Endothelial cell of hepatic sinusoid (primary cell): Measurements from ENCODE around the gene VMP1.

Experiments used
- in situ Hi-C: cut with HindIII; loops from 2 replicates; pipeline ENCODE4 v1.10.0; 2017; ENCODE audit warnings: low sequenced_read_pairs

Gene VMP1

DNA sequence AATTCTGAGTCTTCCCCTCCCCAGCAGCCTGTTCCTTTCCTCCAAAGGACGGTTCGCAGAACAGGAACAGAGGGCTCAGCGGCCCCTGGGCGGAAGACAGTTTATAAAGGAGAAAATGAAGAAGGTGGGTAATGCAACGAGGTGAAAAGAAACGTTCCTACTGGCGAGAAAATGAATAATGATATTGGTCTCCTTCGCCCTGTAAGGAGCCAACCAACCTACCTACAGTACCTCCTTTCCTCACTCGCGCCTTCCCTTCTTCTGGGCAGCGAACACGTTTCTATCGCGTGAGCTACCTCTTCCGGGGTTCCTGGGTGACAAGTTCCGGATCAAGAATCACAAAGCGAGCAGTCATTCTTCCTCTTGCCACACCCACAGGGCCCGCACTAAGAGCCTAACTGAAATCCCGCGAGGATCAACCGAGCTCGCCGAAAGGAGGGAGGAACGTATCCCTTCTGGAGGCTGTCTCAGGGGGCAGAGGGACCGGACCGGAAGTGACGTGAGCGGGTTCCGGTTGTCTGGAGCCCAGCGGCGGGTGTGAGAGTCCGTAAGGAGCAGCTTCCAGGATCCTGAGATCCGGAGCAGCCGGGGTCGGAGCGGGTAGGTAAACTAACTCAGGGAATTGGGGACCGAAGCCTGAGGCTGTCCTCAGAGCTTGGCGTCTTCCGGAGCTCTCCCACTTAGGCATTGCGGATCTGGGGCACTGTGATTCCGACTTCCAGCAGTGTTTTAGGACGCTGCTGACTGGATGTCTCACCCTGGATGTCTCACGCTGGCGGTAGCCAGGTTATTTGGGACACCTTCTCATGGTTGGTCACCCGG lies at the start of gene VMP1, which contains the start of gene PTRH2:
Gene VMP1, plus strand, starts transcription at position 506 of the 822 bp plus-strand sequence. CDS start 23,793 bp downstream, outside the sequence.
Gene PTRH2, minus strand, starts transcription at position 282 of the 822 bp plus-strand sequence. CDS start 9,452 bp downstream, outside the sequence.
- in situ Hi-C loops = no loop called here

DNA sequence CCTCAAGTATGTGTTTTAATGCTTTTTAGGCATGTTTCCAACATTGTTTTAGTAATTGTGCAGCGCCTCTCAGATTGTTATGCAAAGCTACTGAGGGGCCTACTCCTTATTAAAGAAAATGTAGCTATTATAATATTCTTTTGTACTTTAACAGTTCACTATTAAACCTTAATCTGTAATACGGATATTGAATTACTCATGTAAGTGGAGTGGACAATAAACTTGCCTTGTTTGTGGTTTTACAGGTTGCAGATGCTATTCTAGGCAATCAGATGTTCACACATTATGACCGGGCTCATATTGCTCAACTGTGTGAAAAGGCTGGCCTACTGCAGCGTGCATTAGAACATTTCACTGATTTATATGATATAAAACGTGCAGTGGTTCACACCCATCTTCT lies 41.2 kb upstream of the VMP1 start:
- in situ Hi-C loops = loop anchor here (5.0 kb wide), 1 partner anchor 44 kb away; no protein-coding TSS in a partner anchor

DNA sequence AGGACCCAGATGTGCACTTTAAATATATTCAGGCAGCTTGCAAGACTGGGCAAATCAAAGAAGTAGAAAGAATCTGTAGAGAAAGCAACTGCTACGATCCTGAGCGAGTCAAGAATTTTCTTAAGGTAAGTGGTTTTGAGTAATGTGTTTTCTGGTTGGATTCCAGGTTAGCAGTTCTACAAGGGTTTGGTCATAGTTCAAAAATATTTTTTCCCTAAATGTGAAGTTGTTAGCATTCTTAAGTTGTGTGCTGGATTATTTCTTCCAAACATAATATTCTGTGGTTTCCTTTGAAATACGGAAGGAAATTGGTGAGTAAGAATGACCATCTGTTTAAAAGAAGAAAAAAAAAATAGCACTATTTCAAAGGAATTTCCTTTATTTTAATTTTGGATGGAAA lies 38.6 kb upstream of the VMP1 start:
- in situ Hi-C loops = loop anchor here (5.0 kb wide), 1 partner anchor 47 kb away; no protein-coding TSS in a partner anchor

DNA sequence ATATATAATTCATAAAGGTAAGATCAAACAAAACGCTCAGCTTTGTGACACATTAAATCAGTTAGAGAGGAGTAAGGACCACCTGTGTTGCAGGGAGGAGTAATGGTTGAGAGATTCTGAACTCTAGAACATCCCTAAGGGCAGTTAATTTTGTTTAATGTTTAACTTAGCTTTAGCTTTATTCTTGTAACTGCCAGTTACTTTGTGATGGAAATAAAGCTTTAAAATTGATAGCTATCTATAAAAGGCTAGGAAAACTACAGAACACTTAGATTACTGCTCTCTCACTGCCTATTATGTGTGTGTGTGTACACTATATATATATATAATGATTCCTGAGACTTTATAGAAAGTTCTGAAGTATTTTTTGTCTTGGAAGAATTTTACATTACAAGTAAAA lies 38.0 kb upstream of the VMP1 start:
- in situ Hi-C loops = loop anchor here (5.0 kb wide), 1 partner anchor 47 kb away; no protein-coding TSS in a partner anchor

DNA sequence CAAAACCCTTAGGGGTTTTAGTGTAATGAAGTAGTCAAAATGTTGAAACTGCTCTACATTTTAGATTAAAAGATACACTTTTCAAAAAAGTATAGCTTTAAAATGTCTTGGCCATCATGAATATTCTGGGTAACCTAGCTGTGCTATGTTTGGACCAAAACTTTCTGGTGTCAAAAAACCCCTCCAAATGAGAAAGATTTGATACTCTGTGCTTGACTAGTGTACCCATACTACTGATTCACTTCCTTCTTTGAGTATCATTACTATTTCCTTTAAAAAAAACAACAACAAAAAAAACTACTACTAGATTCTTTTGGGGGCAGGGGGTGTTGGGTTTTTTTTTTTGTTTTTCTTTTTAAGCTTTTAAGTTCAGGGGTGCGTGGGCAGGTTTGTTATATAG lies 37.5 kb upstream of the VMP1 start:
- in situ Hi-C loops = loop anchor here (5.0 kb wide), 1 partner anchor 48 kb away; no protein-coding TSS in a partner anchor

DNA sequence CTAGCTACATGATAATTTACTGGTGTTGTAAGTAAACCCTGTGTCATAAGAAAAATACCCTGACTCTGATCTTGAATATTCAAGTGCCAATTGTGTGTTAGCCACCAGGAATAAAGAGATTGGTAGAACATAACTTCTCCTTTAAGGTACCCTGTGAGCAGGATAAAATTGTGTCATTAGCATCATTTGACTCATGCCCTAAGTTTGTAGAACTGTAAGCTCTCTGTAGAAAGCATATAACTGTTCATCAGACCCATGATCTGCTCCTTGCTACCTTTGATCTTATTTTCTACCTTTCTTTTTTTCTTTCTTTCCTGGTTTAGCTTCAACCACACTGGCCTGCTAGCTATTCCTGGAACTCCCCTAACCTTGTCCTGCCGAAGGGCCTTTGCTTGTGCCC lies 36.1 kb upstream of the VMP1 start:
- in situ Hi-C loops = no loop called here

DNA sequence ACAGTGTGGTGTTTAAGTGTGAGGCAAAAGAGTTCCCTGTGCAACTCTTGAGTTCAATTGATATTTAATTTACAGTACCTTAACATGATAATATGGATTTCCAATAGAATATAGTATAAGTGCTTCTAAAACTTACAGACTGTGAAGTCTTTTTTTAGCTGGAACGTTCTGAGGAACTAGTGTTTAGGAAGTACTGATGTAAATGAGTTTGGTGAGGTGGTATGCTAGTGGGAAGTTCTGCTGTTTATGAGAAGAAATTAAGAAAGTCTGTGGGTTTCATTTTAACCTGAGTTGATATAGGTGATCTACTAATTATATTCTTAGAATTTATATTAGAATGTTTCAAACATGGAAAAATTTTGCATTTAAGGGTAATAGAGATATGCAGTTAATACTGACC lies 32.2 kb upstream of the VMP1 start:
- in situ Hi-C loops = no loop called here

DNA sequence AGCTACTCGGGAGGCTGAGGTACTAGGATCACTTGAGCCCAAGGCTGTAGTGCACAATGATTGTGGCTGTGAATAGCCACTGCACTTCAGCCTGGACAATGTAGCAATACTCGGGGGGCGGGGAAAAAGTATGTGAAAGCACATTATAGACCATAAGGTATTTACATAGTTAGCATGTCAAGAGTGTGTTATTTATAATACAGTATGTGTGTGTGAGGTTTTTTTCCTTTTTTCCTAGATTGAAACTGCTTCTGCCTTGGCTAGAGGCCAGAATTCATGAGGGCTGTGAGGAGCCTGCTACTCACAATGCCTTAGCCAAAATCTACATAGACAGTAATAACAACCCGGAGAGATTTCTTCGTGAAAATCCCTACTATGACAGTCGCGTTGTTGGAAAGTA lies 30.7 kb upstream of the VMP1 start:
- in situ Hi-C loops = no loop called here

DNA sequence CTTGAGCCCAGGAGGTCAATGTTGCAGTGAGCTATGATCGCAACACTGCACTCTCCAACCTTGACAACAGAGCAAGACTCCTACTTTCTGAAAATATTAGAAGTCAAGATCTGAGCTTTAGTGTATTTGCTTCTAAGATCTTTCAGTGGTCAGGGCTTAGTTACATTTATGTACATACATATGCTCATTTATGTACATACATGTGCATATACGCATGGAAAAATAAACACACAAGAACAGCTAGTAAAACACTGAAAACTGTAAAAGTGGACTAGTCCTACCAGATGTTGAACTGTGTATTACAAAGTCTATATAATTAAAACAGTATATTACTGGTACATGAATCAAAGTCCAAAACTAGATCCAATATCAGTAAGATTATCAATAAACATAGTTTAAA lies 28.5 kb upstream of the VMP1 start:
- in situ Hi-C loops = no loop called here

DNA sequence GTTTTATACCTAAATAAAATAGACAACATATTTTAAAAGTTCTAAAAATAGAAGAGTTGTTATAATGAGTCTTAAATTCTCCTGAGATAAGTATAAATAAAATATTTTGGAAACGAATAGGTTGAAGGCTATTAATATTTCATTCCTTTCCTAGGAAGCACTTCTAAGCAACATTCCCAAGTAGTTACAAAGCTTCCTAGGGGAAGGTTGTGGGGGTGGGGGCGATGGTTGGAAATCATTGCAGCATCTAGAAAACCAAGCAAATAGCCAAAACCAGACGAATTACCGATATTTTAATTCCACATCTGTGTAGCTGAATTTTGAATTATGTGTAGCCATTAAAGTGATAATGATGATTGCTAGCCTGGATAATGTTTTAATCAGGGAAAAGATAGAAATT lies 27.1 kb upstream of the VMP1 start:
- in situ Hi-C loops = loop anchor here (10.0 kb wide), 1 partner anchor 156 kb away; no protein-coding TSS in a partner anchor

DNA sequence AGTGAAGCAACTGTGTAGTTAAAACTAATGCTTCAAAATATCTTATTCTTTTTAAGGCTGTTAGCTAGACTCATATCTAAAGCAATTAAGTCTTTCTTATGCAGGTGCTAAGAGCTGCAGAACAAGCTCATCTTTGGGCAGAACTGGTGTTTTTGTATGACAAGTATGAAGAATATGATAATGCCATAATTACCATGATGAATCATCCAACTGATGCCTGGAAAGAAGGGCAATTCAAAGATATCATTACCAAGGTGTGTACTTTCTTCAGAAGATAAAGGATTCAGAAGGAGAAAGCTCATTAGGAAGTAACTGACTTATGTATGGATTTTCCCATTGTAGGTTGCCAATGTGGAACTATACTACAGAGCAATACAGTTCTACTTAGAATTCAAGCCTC lies 24.2 kb upstream of the VMP1 start:
- in situ Hi-C loops = loop anchor here (10.0 kb wide), 1 partner anchor 158 kb away; no protein-coding TSS in a partner anchor

DNA sequence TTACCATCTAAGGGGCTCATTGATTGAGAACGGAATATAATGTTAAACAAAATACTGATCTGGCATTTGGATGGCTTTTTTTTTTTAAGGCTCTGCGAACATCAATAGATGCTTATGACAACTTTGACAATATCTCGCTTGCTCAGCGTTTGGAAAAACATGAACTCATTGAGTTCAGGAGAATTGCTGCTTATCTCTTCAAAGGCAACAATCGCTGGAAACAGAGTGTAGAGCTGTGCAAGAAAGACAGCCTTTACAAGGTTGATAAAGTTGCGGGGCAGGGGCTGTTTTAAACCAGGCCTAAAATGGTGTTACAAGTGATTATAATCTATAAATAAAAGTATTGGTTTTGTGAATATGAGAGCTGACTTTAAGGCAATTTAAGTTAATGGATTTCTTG lies 22.5 kb upstream of the VMP1 start:
- in situ Hi-C loops = loop anchor here (10.0 kb wide), 1 partner anchor 160 kb away; no protein-coding TSS in a partner anchor

DNA sequence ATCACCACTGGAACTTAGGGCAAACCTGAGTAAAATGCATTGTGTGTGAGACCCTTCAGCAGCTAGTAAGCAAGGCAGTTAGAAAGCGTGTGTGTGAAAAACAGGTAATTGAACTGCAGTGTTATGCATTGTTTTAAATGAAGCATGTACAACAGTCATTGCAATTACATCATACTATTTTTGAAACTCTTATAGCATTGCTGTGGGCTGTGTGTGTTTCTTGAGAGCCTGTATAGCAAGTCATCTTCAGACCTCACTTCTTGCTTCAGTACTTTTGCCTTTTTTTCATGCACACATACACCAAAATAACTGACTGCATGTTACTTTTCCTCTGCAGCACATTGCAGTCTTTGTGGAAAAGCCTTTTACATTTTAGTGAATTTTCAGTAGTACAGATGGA lies 19.4 kb upstream of the VMP1 start:
- in situ Hi-C loops = loop anchor here (10.0 kb wide), 1 partner anchor 163 kb away; no protein-coding TSS in a partner anchor

DNA sequence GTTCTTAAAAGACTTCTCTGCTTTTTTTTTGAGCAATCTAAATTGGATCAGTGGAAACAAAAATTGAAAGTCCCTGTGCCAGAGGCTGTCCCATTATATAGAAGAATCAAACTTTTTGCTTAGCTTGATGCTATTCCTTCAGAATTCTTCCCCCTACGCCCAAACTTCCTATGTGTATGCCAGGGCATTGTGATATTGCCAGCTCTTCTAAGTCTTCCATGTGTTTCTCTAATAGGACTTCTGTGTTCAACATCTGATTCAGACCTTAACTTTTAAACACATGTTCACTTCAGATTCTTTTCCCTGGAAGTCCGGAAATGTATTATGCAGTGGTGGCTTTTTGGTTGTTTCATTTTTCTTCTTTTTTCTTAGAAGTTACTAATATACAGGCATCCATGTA lies 19.0 kb upstream of the VMP1 start:
- in situ Hi-C loops = loop anchor here (10.0 kb wide), 1 partner anchor 164 kb away; no protein-coding TSS in a partner anchor

DNA sequence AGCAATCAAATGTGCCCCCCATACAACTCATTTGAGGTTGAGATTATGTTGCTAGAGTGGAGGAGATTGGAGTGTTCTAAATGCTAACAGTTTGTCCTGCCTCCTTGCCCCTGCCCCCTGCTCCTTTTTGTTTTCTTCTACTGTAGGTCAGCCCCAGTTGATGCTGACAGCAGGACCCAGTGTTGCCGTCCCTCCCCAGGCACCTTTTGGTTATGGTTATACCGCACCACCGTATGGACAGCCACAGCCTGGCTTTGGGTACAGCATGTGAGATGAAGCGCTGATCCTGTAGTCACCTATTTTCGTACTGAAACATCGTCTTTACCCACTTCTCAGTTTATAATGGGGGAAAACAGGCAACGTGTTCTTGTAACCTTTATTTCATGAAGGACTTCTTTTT lies 13.9 kb upstream of the VMP1 start:
- in situ Hi-C loops = no loop called here

DNA sequence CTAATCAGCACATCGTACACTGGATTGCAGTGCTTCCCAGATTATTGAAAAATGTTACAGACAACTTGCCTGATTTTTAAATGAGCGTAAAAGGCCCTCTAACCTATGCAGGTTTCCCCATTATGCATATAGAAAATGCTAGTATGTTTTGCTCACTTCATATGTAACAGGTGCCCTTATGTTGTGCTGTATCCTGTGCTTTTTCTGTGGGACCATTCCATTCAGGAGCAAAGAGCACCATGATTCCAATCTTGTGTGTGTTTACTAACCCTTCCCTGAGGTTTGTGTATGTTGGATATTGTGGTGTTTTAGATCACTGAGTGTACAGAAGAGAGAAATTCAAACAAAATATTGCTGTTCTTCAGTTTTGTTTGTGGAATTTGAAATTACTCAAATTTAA lies 13.1 kb upstream of the VMP1 start:
- in situ Hi-C loops = no loop called here

DNA sequence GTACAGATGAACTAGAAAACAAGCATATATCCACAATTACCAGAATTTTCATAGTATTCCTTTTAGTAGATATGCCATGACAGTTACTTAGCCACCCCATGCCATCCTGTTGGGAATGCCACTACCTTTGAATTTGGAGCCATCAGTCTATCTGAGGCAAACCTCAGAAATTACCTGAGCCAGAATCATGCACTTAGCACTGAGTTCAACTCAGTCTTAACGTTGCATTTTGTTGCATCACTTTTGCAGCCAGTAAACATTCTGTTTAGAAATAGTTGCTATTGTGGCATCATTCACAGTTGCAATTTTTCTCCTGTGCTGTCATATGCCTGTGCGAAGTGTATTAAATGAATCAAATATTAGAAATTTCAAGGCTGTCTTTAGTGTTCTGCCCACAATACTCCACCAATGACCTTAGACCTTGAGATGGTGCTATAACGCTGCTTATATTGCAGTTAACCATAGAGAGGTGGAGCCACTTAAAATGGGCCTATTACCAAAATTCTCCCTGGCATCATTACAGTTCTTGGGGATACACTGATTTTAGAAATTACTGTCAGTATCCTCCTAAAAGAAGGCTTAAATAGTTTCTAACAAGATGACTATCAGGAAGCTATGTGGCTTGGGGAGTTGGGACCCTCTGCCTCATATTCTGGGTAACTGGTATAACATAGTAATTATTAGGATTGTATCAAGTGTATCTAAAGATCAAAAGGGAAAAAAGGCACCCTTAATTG lies 11.3 kb upstream of the VMP1 start:
- in situ Hi-C loops = no loop called here

DNA sequence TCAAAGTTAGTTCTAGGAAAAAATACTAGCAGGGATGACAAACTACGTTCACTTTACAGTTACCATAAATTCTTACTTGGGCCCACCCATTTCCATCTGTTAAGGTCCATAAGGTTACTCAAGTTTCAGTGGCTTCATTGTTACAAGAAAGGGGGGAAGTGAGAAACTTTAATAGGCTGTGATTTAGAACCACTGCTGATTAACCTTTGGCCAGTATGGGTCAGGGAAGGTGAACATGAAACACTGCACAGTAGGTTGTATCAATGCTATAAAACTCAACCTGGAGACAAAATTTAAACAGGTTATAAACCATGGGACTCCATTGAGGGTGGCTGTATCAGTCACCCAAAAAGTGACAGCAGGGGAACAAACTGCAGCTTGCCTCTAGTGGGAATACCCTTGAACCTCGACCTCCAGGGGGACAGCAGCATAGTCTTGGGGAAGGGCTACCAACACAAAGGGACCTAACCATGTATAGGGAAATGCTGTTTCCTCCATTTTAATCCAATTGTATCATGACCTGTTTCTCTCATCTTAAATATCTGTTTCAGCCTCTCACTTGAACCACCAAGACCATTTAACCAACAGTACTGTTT lies 10.7 kb upstream of the VMP1 start:
- in situ Hi-C loops = no loop called here

DNA sequence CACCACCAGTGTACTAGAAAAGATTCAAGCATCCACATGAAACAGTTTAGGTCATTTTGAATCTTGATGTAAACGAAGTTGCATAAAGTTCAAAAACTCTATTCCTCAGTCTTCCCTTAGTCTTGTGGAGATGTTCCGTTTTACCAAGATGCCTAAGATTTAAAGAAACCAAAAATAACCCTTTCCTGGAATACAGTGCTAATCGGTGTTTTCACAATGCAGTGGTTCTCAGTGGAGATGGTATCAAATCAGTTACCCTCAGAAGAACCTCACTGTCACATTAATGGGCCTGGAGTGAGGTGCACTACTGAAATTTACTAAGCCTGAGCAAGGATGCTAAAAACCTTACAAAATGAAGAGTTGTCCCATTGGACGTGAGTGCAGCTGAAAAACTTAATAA lies 9.3 kb upstream of the VMP1 start:
- in situ Hi-C loops = no loop called here

DNA sequence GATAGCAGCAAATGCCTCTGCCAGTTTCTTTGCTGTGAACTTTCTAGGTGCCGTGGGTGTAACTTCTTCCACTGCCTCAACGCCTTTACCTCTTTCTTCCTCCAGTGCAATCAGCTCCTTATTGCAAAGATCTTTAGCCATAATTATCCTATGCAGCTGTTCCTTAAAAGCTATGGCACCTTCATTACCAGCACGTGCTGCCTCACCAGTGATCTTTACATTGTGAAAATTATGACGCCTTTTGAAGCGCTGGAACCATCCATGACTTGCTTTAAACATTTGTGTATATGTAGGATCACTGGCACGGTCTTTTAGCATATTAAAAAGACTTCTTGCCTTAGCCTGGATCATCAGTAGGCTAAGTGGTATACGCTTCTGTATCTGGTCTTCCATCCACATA lies 8.2 kb upstream of the VMP1 start:
- in situ Hi-C loops = no loop called here

DNA sequence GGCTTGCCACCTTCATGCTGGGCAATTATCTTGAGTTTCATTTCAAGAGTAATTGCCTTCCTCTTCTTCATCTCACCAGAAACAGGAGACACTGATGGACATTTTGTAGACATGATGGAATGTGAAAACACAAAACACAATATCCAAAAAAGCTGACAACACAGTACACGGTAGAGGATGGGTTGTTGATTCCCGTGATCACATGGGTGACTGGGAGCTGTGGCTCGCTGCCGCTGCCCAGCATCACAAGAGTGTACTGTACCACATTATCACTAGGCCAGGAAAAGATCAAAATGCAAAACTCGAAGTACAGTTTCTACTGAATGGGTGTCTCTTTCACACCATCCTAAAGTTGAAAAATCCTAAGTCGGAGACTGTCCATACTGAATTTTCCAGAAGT lies 7.7 kb upstream of the VMP1 start:
- in situ Hi-C loops = no loop called here
